Measurements from ENCODE around the gene ERGIC1.

DNA sequence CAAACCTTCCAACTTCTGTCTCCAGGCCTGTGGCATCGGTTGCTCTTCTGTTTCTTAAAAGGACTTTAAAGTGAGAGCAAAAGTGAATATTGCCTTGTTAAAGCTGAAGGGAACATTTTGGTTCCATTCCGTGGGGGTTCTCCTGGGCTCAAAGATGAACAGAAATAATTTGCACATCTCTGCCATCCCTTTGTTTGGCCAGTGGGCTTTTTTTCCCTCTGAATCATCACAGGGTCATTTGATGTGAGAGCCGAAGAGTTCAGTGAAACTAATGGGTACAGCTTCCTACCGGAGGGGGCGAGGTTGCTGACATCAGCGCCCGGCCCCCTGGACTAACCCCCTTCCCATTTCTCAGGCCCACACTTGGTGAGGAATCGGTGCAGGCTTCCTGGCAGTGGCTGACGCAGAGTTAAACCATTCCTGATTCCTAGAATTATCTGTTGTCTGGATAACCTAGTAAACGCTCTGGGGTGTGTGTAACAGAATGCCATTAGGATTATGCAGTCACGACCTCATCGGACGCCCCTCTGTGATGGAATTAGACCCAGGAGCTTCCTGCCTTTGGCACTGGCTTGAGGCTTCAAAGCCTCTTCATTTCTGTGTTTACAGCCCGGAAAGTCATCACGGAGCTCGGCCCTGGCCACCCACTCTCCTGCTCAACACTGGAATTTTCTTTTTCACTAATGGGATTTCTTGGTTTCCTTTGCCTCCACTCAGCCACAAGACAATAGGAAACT is 63.6 kb downstream of the ERGIC1 start:
- no peak for TF ChIP-seq POLR2A (IDR thresholded peaks at IDR 0.05)
- TF ChIP-seq CTCF (IDR thresholded peaks at IDR 0.05), result no peak
- peak in 1 of 2 donors; percentile 36 for TF ChIP-seq EP300 (IDR thresholded peaks at IDR 0.05)

All from tibial nerve (tissue), 4 donors.